Stimulated activated naive CD8-positive, alpha-beta T cell treated with anti-CD3 and anti-CD28 coated beads, Interleukin-15, Interleukin-2, amounts not matched to agents 100 ng/mL and 50 ng/mL, for 24 hours (primary cell): ENCODE results near the gene CENPS.
"Not testable (repeated sequence)": the region's sequence is repeated elsewhere in the genome, so short reads cannot be mapped to it uniquely, and the experiment has no call there.

Source experiments
- H3K27ac Mint-ChIP-seq: one replicate; pipeline ENCODE4 v1.8.0; 2021; ENCODE audit warnings: mild to moderate bottlenecking, mixed read lengths
- H3K27me3 Mint-ChIP-seq: one replicate; pipeline ENCODE4 v1.8.0; 2021; ENCODE audit warnings: mixed read lengths
- H3K36me3 Mint-ChIP-seq: one replicate; pipeline ENCODE4 v1.8.0; 2021; ENCODE audit warnings: low read depth, mixed read lengths
- H3K4me1 Mint-ChIP-seq: one replicate; pipeline ENCODE4 v1.8.0; 2021; ENCODE audit warnings: low read depth, mixed read lengths
- H3K4me3 Mint-ChIP-seq: one replicate; pipeline ENCODE4 v1.8.0; 2021; ENCODE audit warnings: mild to moderate bottlenecking, mixed read lengths
- H3K9me3 Mint-ChIP-seq: one replicate; pipeline ENCODE4 v1.8.0; 2021; ENCODE audit warnings: mixed read lengths

Gene CENPS

GRCh38 chr1:10401281-10401680 lies 29.0 kb upstream of the CENPS start:
- no peak overlapping the region for H3K4me3 Mint-ChIP-seq
- no peaks in the 10 kb centered on the region for H3K9me3 Mint-ChIP-seq
- no peak overlapping the region for H3K27ac Mint-ChIP-seq
- H3K27me3 Mint-ChIP-seq = no peaks in the 10 kb centered on the region
- peaks cover 31% of the 10 kb centered on the region for H3K4me1 Mint-ChIP-seq
- H3K36me3 Mint-ChIP-seq = peaks cover 38% of the 10 kb centered on the region

DNA sequence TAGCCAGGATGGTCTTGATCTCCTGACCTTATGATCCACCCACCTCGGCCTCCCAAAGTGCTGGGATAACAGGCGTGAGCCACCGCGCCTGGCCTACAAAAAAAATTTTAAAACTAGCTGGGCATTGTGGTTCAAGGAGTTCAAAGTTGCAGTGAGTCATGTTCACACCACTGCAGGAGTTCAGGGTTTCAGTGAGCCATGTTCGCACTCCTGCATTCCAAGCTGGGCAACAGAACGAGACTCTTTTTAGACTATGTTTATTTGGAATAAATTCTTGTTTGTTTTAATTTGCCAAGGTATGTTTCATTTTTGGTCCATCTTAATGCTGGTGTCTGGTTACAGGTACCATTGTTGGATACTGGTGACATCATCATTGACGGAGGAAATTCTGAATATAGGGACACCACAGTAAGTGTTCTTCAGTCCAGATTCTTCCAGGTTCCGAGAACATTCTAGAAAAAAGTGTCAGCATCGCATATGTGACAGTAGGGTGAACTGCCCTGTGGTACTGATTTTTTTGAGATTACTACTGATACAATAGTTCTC lies 27.4 kb upstream of the CENPS start:
- Mint-ChIP-seq H3K4me1 (peaks cover 31% of the 10 kb centered on the region), H3K36me3 (peaks cover 54% of the 10 kb centered on the region), H3K27ac (no peak overlapping the region), H3K9me3 (no peaks in the 10 kb centered on the region), H3K27me3 (no peaks in the 10 kb centered on the region), H3K4me3 (no peak overlapping the region)

- Mint-ChIP-seq H3K27me3 (no peaks in the 10 kb centered on the region), H3K9me3 (no peaks in the 10 kb centered on the region), H3K4me1 (peaks cover 9% of the 10 kb centered on the region), H3K36me3 (peaks cover 76% of the 10 kb centered on the region), H3K4me3 (no peak overlapping the region), H3K27ac (no peak overlapping the region)
These were observed 23.0 kb upstream of the CENPS start for GRCh38 chr1:10407201-10407600.

- H3K9me3 Mint-ChIP-seq = no peaks in the 10 kb centered on the region
- H3K36me3 Mint-ChIP-seq = peaks cover 84% of the 10 kb centered on the region
- peak overlapping the region; percentile 71 for H3K27ac Mint-ChIP-seq
- H3K4me3 Mint-ChIP-seq = no peak overlapping the region
- H3K4me1 Mint-ChIP-seq = peaks cover 8% of the 10 kb centered on the region
- H3K27me3 Mint-ChIP-seq = no peaks in the 10 kb centered on the region
These were observed 14.9 kb upstream of the CENPS start for GRCh38 chr1:10415211-10415930.

GRCh38 chr1:10415967-10416366 lies 14.3 kb upstream of the CENPS start:
- not testable (repeated sequence) for H3K4me1 Mint-ChIP-seq, H3K9me3 Mint-ChIP-seq, H3K4me3 Mint-ChIP-seq, H3K27me3 Mint-ChIP-seq, H3K27ac Mint-ChIP-seq
- H3K36me3 Mint-ChIP-seq = peaks cover 85% of the 10 kb centered on the region

DNA sequence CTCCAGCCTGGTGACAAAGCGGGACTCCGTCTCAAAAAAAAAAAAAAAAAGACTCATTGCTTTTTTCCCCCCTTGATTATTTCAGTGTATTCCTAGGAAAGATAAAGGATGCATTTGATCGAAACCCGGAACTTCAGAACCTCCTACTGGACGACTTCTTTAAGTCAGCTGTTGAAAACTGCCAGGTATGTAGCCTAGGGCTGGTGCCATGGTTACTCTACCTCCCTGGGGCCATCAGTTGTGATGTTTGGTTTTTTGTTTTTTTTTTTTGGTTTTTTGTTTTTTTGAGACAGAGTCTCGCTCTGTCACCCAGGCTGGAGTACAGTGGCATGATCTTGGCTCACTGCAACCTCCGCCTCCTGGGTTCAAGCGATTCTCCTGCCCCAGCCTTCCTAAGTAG lies 11.5 kb upstream of the CENPS start:
- not testable (repeated sequence) for H3K4me3 Mint-ChIP-seq, H3K4me1 Mint-ChIP-seq, H3K27me3 Mint-ChIP-seq, H3K9me3 Mint-ChIP-seq, H3K27ac Mint-ChIP-seq
- peaks cover 64% of the 10 kb centered on the region for H3K36me3 Mint-ChIP-seq

- Mint-ChIP-seq H3K4me1 (peaks cover 8% of the 10 kb centered on the region), H3K27me3 (no peaks in the 10 kb centered on the region), H3K9me3 (no peaks in the 10 kb centered on the region), H3K4me3 (no peak overlapping the region), H3K36me3 (peaks cover 60% of the 10 kb centered on the region), H3K27ac (no peak overlapping the region)
These were observed 10.9 kb upstream of the CENPS start for GRCh38 chr1:10419351-10419750.

GRCh38 chr1:10421637-10422036 lies 8.6 kb upstream of the CENPS start:
- Mint-ChIP-seq H3K4me3 (no peak overlapping the region), H3K27me3 (no peaks in the 10 kb centered on the region), H3K9me3 (no peaks in the 10 kb centered on the region), H3K4me1 (no peaks in the 10 kb centered on the region), H3K27ac (no peak overlapping the region), H3K36me3 (peaks cover 40% of the 10 kb centered on the region)

GRCh38 chr1:10424034-10424433 lies 6.2 kb upstream of the CENPS start:
- Mint-ChIP-seq H3K9me3 (no peaks in the 10 kb centered on the region), H3K36me3 (peaks cover 20% of the 10 kb centered on the region), H3K27me3 (no peaks in the 10 kb centered on the region), H3K27ac (no peak overlapping the region), H3K4me1 (no peaks in the 10 kb centered on the region), H3K4me3 (no peak overlapping the region)

DNA sequence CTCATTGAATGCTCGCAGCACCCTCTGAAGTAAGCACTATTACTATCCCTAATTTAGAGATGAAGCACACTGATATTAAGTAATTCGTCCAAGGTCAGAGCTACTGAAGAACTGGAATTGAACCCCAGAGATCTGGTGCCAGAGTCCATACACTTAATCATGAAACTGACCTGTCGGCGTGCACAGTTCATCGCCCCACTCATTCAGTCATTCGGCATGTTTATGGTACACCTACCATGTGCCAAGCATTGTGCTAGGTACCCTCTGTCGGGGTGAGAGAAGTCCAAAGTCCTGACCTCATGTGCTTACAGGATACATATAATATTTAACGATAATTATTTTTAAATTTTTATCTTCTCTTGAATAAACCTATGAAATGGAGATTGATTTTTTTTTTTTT lies 5.6 kb upstream of the CENPS start:
- peaks cover 1% of the 10 kb centered on the region for H3K4me1 Mint-ChIP-seq
- peaks cover 14% of the 10 kb centered on the region for H3K36me3 Mint-ChIP-seq
- H3K27me3 Mint-ChIP-seq = no peaks in the 10 kb centered on the region
- H3K4me3 Mint-ChIP-seq = no peak overlapping the region
- H3K27ac Mint-ChIP-seq = no peak overlapping the region
- no peaks in the 10 kb centered on the region for H3K9me3 Mint-ChIP-seq

DNA sequence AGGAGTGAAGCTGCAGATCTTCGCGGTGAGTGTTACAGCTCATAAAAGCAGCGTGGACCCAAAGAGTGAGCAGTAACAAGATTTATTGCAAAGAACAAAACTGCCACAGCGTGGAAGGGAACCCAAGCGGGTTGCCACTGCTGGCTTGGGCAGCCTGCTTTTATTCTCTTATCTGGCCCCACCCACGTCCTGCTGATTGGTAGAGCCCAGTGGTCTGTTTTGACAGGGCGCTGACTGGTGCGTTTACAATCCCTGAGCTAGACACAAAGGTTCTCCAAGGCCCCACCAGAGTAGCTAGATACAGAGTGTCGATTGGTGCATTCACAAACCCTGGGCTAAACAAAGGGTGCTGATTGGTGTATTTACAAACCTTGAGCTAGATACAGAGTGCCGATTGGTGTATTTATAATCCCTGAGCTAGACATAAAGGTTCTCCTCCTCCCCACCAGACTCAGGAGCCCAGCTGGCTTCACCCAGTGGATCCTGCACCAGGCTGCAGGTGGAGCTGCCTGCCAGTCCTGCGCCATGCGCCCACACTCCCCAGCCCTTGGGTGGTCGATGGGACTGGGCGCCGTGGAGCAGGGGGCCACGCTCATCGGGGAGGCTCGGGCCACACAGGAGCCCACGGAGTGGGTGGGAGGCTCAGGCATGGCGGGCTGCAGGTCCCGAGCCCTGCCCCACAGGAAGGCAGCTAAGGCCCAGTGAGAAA lies 4.3 kb upstream of the CENPS start:
- not testable (repeated sequence) for H3K9me3 Mint-ChIP-seq, H3K4me3 Mint-ChIP-seq, H3K36me3 Mint-ChIP-seq, H3K4me1 Mint-ChIP-seq, H3K27ac Mint-ChIP-seq, H3K27me3 Mint-ChIP-seq

GRCh38 chr1:10426535-10426848 lies 3.7 kb upstream of the CENPS start:
- H3K9me3 Mint-ChIP-seq, H3K27ac Mint-ChIP-seq, H3K4me3 Mint-ChIP-seq: not testable (repeated sequence)

DNA sequence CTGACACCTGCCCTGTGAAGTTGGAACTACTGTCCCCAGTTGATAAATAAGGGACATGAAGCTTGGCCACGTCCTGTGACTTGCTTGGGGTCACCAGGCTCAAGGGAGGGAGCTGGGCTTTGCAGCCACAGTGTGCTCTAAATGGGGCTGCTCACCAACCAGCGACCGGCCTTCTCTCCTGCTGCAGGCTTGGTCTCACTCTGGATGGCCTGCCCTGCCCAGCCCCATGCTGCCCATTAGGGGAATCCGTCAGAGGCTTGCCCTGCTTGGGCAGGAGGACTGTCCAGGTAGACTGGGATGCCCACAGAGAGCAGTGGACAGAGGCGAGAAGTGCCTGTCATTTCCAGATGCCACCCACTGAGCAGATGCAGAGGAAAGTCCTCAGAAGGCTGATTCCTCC lies 1.2 kb upstream of the CENPS start:
- Mint-ChIP-seq H3K4me1 (peaks cover 18% of the 10 kb centered on the region), H3K27me3 (no peaks in the 10 kb centered on the region), H3K27ac (no peak overlapping the region), H3K36me3 (peaks cover 7% of the 10 kb centered on the region), H3K9me3 (no peaks in the 10 kb centered on the region), H3K4me3 (no peak overlapping the region)

More at GRCh38 chr1:10426535-10426848, 3.7 kb upstream of the CENPS start:
- peaks cover 14% of the 10 kb centered on the region for H3K4me1 Mint-ChIP-seq
- H3K27me3 Mint-ChIP-seq, H3K36me3 Mint-ChIP-seq: not testable (repeated sequence)

GRCh38 chr1:10429868-10430215 lies 391 bp upstream of the CENPS start:
- Mint-ChIP-seq H3K4me1 (peaks cover 18% of the 10 kb centered on the region), H3K27ac (peak overlapping the region; percentile 63), H3K27me3 (no peaks in the 10 kb centered on the region), H3K36me3 (peaks cover 7% of the 10 kb centered on the region), H3K4me3 (peak overlapping the region; percentile 90), H3K9me3 (no peaks in the 10 kb centered on the region)

DNA sequence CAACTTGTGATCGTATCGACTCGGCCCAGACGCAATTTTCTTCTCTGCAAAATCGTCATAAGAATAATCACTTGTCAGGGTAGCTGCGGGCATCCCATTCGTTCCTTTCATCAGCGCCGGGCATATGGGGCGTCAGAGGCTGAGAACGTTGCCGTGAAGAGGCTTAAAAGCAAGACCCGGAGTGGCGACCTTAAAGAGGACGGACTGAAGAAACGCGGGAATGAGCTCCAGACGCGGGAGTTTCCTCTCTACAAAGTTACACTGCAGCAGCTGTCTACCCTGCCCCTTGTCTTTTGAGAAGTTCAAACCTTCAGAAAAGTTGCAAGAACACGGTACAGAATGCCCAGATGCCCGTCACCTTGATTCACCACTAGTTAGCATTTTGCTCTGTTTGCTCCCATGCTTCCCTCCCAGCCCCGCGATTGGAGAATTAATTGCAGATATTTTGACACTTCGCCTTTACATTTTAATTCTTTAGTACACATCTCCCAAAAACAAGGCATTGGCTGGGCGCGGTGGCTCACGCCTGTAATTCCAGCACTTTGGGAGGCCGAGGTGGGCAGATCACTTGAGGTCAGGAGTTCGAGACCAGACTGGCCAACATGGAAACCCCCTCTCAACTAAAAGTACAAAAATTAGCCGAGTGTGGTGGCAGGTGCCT lies 967 bp downstream of the CENPS start:
- H3K27ac Mint-ChIP-seq = peak overlapping the region; percentile 90
- no peaks in the 10 kb centered on the region for H3K27me3 Mint-ChIP-seq
- no peaks in the 10 kb centered on the region for H3K9me3 Mint-ChIP-seq
- peaks cover 7% of the 10 kb centered on the region for H3K36me3 Mint-ChIP-seq
- H3K4me1 Mint-ChIP-seq = peaks cover 18% of the 10 kb centered on the region
- H3K4me3 Mint-ChIP-seq = peak overlapping the region; percentile 90
